ENCODE results near the gene ZNF211.
A peak's percentile ranks its signal among the peaks of the same experiment; 100 is the strongest.

ZNF211 gene

DNA sequence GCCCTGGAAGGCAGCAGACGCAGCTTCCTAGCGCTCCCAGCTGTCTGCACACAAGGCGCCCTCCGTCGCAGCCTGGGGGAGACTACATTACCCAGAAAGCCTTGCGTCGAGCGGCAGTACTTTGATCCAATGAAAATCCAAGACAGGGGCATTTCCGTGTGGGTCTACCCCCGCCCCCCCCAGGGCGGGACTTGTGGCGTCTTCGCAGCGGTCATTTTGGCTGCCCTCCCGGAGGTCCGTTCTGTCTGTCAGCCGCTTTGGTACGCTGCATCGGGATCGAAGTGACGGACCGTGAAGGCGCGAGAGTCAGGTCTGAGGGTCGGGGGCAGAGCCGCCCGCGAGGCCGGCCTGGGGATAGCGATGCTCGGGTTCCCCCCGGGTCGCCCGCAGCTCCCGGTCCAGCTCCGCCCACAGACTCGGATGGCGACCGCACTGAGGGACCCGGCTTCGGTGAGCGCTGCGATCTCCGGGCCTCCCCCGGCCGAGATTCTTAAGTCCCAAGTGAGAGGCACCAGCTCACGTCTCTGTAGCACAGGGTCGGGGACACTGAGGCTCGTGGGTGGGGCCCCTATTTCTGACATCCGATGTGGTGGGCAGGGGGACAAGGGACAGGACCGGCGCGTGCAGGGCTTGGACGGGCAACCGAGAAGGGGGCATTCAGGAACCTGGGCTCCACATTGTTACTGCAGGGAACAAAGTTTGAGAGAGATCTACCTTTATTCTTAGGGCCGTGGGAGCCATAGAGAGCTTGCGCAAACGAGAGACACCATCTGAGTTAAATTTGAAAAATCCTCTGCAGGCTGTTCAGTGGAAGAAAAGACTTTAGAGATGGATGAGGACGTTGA lies at the start of gene ZNF211:
Gene ZNF211 (plus strand): TSS at position 182 of the 845 bp plus-strand sequence. CDS start 179 bp downstream, at position 361.
- Histone ChIP-seq H3K27ac (peak within 1 kb of the TSS; percentile 52 to 85 (median 75); a peak in 21 of 22 replicates), H3K4me3 (peak within 1 kb of the TSS; percentile 81 to 98 (median 92)), H3K36me3 (peaks cover 47 to 80% (median 61%) of the 10 kb centered on the region in 11 experiments), H3K4me2 (peak within 1 kb of the TSS; percentile 72 to 97 (median 93)), H3K27me3 (no peaks in the 10 kb centered on the region), H4K20me1 (no peaks in the 10 kb centered on the region), H3K9ac (peak within 1 kb of the TSS; percentile 78 to 90 (median 85)), H3K9me3 (replicated peaks in 1 of 11) (peaks cover 22 to 53% (median 41%) of the 10 kb centered on the region in 11 experiments), H3K4me1 (peaks cover 7 to 17% (median 14%) of the 10 kb centered on the region in 10 experiments)
- no peak for TF ChIP-seq Cebpa-rat (IDR thresholded peaks at IDR 0.05)

GRCh38 chr19:57583521-57584416 lies 49.2 kb upstream of the ZNF211 start, which contains the start of gene ZIK1:
Gene ZIK1, plus strand, starts transcription at chr19:57584145. Its CDS starts 212 bp downstream, at chr19:57584357.
- TF ChIP-seq Cebpa-rat (IDR thresholded peaks at IDR 0.05): no peak
- no peaks in the 10 kb centered on the region for H4K20me1 ChIP-seq
- H3K27me3 ChIP-seq: no peaks in the 10 kb centered on the region
- peak within 1 kb of the TSS; percentile 85 to 98 (median 94) for H3K4me2 ChIP-seq
- peaks cover 36 to 46% (median 40%) of the 10 kb centered on the region in 11 experiments for H3K36me3 ChIP-seq
- peaks cover 59 to 90% (median 68%) of the 10 kb centered on the region in 11 experiments for H3K9me3 ChIP-seq (replicated peaks in 1 of 11)
- peaks cover 16 to 27% (median 22%) of the 10 kb centered on the region in 10 experiments for H3K4me1 ChIP-seq
- H3K4me3 ChIP-seq: peak within 1 kb of the TSS; percentile 82 to 94 (median 90)
- H3K9ac ChIP-seq: peak within 1 kb of the TSS; percentile 86 to 93 (median 88)
- H3K27ac ChIP-seq: peak within 1 kb of the TSS; percentile 64 to 91 (median 86); a peak in 21 of 22 replicates

- peaks cover 87 to 94% (median 90%) of the 10 kb centered on the region in 11 experiments for H3K9me3 ChIP-seq (replicated peaks in 1 of 11)
- H3K27ac ChIP-seq: no peak overlapping the region
- peaks cover 74 to 83% (median 77%) of the 10 kb centered on the region in 11 experiments for H3K36me3 ChIP-seq
Observed at GRCh38 chr19:57587529-57587928, 45.4 kb upstream of the ZNF211 start.

GRCh38 chr19:57599377-57599760 lies 33.6 kb upstream of the ZNF211 start:
- Histone ChIP-seq H3K4me2 (peak overlapping the region; percentile 46 to 100 (median 97); a peak in 21 of 22 replicates), H3K9me3 (replicated peaks in 1 of 11) (peaks cover 8 to 30% (median 21%) of the 10 kb centered on the region in 11 experiments; a peak in 21 of 22 replicates), H3K36me3 (peaks cover 13 to 34% (median 30%) of the 10 kb centered on the region in 11 experiments), H3K27ac (peak overlapping the region in 8 of 11 experiments; percentile 32 to 76 (median 70); a peak in 9 of 22 replicates), H3K4me3 (peak overlapping the region; percentile 74 to 95 (median 88)), H3K4me1 (peaks cover 9 to 19% (median 12%) of the 10 kb centered on the region in 10 experiments), H4K20me1 (no peaks in the 10 kb centered on the region), H3K27me3 (no peaks in the 10 kb centered on the region), H3K9ac (peak overlapping the region in 10 of 11 experiments; percentile 74 to 88 (median 83); a peak in 18 of 22 replicates)
- no peak for TF ChIP-seq Cebpa-rat (IDR thresholded peaks at IDR 0.05)

More at GRCh38 chr19:57587529-57587928, 45.4 kb upstream of the ZNF211 start:
- peak overlapping the region in 6 of 10 experiments; percentile 5 to 54 (median 20); a peak in 4 of 20 replicates for H3K4me3 ChIP-seq
- no peaks in the 10 kb centered on the region; a peak in 2 of 22 replicates for H3K27me3 ChIP-seq
- no peak overlapping the region for H3K4me2 ChIP-seq
- no peaks in the 10 kb centered on the region for H4K20me1 ChIP-seq
- no peak overlapping the region for H3K9ac ChIP-seq
- no peak for TF ChIP-seq Cebpa-rat (IDR thresholded peaks at IDR 0.05)
- peaks cover 16 to 22% (median 17%) of the 10 kb centered on the region in 10 experiments for H3K4me1 ChIP-seq

DNA sequence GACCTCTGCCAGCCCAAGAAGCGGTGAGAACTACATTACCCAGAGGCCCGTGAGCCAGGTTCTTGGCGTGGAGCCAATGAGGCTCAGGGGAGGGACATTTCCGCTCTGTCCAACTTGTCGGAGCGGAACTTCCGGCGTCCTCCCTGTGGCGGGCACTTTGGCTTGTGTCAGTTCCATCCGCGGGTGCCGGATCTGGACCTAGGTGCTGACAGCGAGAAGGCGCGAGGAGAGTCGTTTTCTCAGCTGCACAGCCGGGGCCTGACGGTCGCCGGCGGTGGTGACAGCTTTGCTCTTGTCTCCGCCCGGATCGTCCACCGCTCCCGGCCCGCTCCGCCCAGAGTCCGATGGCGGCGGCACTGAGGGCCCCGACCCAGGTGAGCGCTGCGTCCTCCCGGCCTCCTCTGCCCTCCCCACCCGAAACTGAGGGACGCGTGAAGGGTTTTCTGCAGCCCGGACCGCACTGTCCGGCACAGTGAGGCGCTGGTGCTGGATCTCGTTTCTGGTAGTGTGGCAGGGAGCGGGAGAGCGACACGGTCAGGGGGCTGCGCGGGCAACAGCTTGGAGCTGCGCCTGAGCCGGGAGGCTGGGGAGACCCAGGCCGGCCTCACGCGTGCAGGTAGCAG lies 33.1 kb upstream of the ZNF211 start, which contains the start of gene ZNF530:
Gene ZNF530 (plus strand): TSS at position 125 of the 623 bp plus-strand sequence. CDS start 4,461 bp downstream, outside the sequence.
- H3K27me3 ChIP-seq: no peaks in the 10 kb centered on the region
- peaks cover 18 to 39% (median 35%) of the 10 kb centered on the region in 11 experiments for H3K36me3 ChIP-seq
- peak within 1 kb of the TSS; percentile 94 to 100 (median 97) for H3K4me2 ChIP-seq
- H3K9me3 ChIP-seq (replicated peaks in 1 of 11): peaks cover 8 to 35% (median 20%) of the 10 kb centered on the region in 11 experiments; a peak in 21 of 22 replicates
- peak within 1 kb of the TSS; percentile 13 to 76 (median 70); a peak in 21 of 22 replicates for H3K27ac ChIP-seq
- peaks cover 9 to 19% (median 12%) of the 10 kb centered on the region in 10 experiments for H3K4me1 ChIP-seq
- H3K4me3 ChIP-seq: peak within 1 kb of the TSS; percentile 74 to 95 (median 88)
- H4K20me1 ChIP-seq: no peaks in the 10 kb centered on the region
- TF ChIP-seq Cebpa-rat (IDR thresholded peaks at IDR 0.05): no peak
- peak within 1 kb of the TSS; percentile 74 to 88 (median 83) for H3K9ac ChIP-seq

- Histone ChIP-seq H3K27me3 (no peaks in the 10 kb centered on the region), H3K27ac (no peak overlapping the region), H3K4me3 (no peak overlapping the region), H3K4me1 (peaks cover 0 to 21% (median 14%) of the 10 kb centered on the region in 10 experiments; a peak in 14 of 20 replicates), H3K9ac (no peak overlapping the region), H3K9me3 (replicated peaks in 1 of 11) (peaks cover 56 to 99% (median 77%) of the 10 kb centered on the region in 11 experiments), H3K4me2 (no peak overlapping the region), H3K36me3 (peaks cover 52 to 92% (median 73%) of the 10 kb centered on the region in 11 experiments), H4K20me1 (no peaks in the 10 kb centered on the region)
- TF ChIP-seq Cebpa-rat (IDR thresholded peaks at IDR 0.05): no peak
Observed at GRCh38 chr19:57606931-57607330, 26.0 kb upstream of the ZNF211 start.

- H3K4me1 ChIP-seq: peaks cover 0 to 27% (median 18%) of the 10 kb centered on the region in 10 experiments; a peak in 16 of 20 replicates
- H3K27ac ChIP-seq: no peak overlapping the region
- no peak for TF ChIP-seq Cebpa-rat (IDR thresholded peaks at IDR 0.05)
- peaks cover 37 to 65% (median 46%) of the 10 kb centered on the region in 11 experiments for H3K36me3 ChIP-seq
- no peaks in the 10 kb centered on the region for H4K20me1 ChIP-seq
- H3K4me3 ChIP-seq: no peak overlapping the region
- H3K27me3 ChIP-seq: no peaks in the 10 kb centered on the region
- no peak overlapping the region for H3K4me2 ChIP-seq
- no peak overlapping the region for H3K9ac ChIP-seq
- peaks cover 57 to 79% (median 68%) of the 10 kb centered on the region in 11 experiments for H3K9me3 ChIP-seq (replicated peaks in 1 of 11)
Observed at GRCh38 chr19:57611113-57611512, 21.9 kb upstream of the ZNF211 start.
